Chondrocyte (in vitro differentiated cells): ENCODE results near the gene SLC10A4. TPM values are rescaled to one million over a fixed set of nuclear protein-coding genes. Genes with fewer than 3 reads are reported as not detected.

Source experiments
- DNase-seq: peaks from one replicate; pipeline ENCODE4 v3.0.0; 2021; ENCODE audit warnings: mixed read lengths, low spot score
- H3K27ac Mint-ChIP-seq: one replicate; pipeline ENCODE4 v1.8.0; 2021; ENCODE audit warnings: mild to moderate bottlenecking, moderate library complexity, mixed read lengths; ENCODE audit not compliant: unreplicated experiment
- H3K27me3 Mint-ChIP-seq: 2 replicates; pipeline ENCODE4 v1.8.0; 2021; ENCODE audit warnings: low read depth, mixed read lengths
- H3K36me3 Mint-ChIP-seq: 2 replicates; pipeline ENCODE4 v1.8.0; 2021; ENCODE audit warnings: low read depth, mixed read lengths
- H3K4me1 Mint-ChIP-seq: 2 replicates; pipeline ENCODE4 v1.8.0; 2021; ENCODE audit warnings: low read depth, mild to moderate bottlenecking, mixed read lengths
- H3K4me3 Mint-ChIP-seq: one replicate; pipeline ENCODE4 v1.8.0; 2021; ENCODE audit warnings: mild to moderate bottlenecking, moderate library complexity, mixed read lengths; ENCODE audit not compliant: unreplicated experiment
- H3K9me3 Mint-ChIP-seq: 2 replicates; pipeline ENCODE4 v1.8.0; 2021; ENCODE audit warnings: low read depth, mixed read lengths
- total RNA-seq: library from RNA; stranded (reverse); gene quantifications from 3 replicates; pipeline ENCODE4 v1.2.1, GENCODE V29; 2021
- TF ChIP-seq, protein P1 (sequence below): fragments of 200-600 bp; sonication (generic); IDR thresholded peaks from 2 replicates; pipeline ENCODE4 v1.5.0; 2021; ENCODE audit warnings: antibody characterized with exemption, mild to moderate bottlenecking, moderate library complexity

Gene SLC10A4
- total RNA-seq, 1 donor from 2014 or later, result not detected

DNA sequence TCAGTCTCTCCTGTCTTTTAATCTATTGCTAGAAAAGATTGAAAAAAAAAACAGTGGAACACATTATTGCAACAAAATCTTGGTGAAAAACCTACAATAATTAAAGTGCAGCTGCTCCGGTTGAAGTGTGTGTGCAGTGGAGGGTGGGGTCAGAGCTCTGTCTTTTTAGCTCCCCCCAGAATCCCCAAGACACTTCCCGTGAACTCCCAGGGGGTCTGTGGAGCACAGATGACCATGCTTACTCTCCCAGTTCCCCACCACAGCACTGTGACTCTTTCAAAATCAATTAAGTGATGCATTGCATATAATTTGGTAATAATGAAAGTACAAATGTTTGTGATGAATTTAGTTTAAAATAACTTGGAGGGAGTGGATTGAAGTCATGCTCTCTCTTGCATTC is 15.7 kb upstream of the SLC10A4 start:
- Mint-ChIP-seq H3K36me3 (no peaks in the 10 kb centered on the region), H3K27ac (no peak overlapping the region), H3K4me1 (peaks cover 16% of the 10 kb centered on the region), H3K27me3 (peaks cover 2% of the 10 kb centered on the region), H3K9me3 (peaks cover 7% of the 10 kb centered on the region), H3K4me3 (no peak overlapping the region)
- no peak for DNase-seq
- TF ChIP-seq, protein P1, sequence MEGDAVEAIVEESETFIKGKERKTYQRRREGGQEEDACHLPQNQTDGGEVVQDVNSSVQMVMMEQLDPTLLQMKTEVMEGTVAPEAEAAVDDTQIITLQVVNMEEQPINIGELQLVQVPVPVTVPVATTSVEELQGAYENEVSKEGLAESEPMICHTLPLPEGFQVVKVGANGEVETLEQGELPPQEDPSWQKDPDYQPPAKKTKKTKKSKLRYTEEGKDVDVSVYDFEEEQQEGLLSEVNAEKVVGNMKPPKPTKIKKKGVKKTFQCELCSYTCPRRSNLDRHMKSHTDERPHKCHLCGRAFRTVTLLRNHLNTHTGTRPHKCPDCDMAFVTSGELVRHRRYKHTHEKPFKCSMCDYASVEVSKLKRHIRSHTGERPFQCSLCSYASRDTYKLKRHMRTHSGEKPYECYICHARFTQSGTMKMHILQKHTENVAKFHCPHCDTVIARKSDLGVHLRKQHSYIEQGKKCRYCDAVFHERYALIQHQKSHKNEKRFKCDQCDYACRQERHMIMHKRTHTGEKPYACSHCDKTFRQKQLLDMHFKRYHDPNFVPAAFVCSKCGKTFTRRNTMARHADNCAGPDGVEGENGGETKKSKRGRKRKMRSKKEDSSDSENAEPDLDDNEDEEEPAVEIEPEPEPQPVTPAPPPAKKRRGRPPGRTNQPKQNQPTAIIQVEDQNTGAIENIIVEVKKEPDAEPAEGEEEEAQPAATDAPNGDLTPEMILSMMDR, result no peak

DNA sequence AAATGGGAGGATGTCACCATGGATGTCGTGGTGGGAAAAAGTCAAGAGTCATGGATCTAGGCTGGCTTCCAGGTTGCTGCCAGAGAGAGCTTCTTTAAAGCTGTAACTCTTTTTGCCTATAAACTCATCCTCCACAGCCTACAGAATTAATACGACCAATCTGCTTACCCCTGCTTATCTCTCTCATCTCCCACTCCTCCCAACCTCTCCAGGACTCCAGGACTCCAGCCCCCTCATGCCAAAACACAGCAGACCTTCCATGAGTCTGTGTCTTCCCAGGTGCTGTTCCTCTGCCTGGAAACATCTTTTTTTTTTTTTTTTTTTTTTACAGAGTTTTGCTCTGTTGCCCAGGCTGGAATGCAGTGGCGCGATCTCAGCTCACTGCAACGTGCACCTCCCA is 15.3 kb upstream of the SLC10A4 start:
- Mint-ChIP-seq H3K27ac (no peak overlapping the region), H3K27me3 (peaks cover 2% of the 10 kb centered on the region), H3K9me3 (peaks cover 7% of the 10 kb centered on the region), H3K4me1 (peaks cover 16% of the 10 kb centered on the region), H3K36me3 (no peaks in the 10 kb centered on the region), H3K4me3 (no peak overlapping the region)
- DNase-seq, result no peak
- TF ChIP-seq, protein P1, result no peak

DNA sequence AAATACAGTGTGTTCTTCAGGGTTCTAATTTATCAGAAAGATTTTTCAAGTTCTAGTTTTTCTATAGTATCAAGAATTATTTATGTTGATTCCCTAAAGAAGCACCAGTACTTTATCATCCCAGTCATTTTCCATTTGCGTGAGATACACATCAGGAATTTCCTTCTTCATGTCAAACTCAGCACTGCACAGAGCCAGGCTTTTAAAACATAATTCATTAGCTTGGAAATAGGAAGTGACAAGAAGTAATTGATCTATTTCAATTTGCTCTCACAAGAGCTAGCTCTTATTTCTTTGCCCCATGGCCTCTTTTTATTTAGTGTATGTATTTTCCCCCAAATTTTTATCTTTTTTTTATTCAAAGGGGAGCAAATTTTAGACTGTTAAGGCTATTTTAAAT is 13.0 kb upstream of the SLC10A4 start:
- no peak for DNase-seq
- Mint-ChIP-seq H3K4me3 (no peak overlapping the region), H3K4me1 (peaks cover 16% of the 10 kb centered on the region), H3K27ac (no peak overlapping the region), H3K27me3 (peaks cover 6% of the 10 kb centered on the region), H3K36me3 (peaks cover 2% of the 10 kb centered on the region), H3K9me3 (no peaks in the 10 kb centered on the region)
- TF ChIP-seq, protein P1, result no peak

DNA sequence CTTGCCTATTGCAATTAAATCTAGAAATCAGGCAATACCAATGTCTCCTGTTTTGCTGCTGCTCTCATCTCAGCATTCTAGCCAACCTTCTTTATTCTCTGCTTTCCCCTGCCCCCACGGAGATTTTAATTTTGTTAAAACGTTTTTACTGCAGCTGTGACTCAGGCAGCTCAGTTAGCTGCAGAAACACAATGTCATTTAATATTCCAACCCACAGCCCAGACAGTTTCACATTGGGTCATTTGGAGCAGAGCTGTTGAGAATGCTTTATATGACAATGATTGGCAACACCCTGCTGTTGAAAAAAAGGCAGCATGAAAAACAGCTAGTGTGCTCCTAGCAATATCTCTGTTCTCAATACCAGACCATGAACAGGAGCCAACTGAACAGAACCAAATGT is 12.6 kb upstream of the SLC10A4 start:
- no peaks in the 10 kb centered on the region for H3K9me3 Mint-ChIP-seq
- H3K27me3 Mint-ChIP-seq, result peaks cover 7% of the 10 kb centered on the region
- H3K36me3 Mint-ChIP-seq, result peaks cover 2% of the 10 kb centered on the region
- no peak overlapping the region for H3K27ac Mint-ChIP-seq
- H3K4me3 Mint-ChIP-seq, result no peak overlapping the region
- TF ChIP-seq, protein P1, result no peak
- H3K4me1 Mint-ChIP-seq, result peaks cover 16% of the 10 kb centered on the region
- DNase-seq, result no peak

DNA sequence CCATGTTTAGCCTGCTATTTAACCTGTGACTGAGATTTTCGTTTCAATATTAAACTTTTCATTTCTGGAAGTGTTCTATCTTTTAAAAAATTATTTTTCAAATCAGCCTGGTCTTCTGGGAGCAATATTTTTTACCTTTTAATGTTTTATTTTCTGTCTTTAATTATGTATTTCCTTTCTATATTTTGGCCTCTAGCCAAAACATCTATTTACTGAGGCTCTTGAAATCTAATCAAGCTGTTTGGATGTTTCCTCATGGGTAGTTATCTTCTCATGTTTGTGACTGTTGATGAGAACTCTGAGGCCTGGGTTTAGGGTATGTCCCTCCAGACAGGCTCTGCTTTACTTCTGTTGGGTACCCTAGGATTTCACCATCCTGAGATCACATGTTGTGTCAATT is 10.3 kb upstream of the SLC10A4 start:
- H3K36me3 Mint-ChIP-seq, result peaks cover 2% of the 10 kb centered on the region
- no peaks in the 10 kb centered on the region for H3K9me3 Mint-ChIP-seq

More for the DNA sequence above, 10.3 kb upstream of the SLC10A4 start:
- no peak for DNase-seq
- H3K4me3 Mint-ChIP-seq, result no peak overlapping the region
- peaks cover 11% of the 10 kb centered on the region for H3K4me1 Mint-ChIP-seq
- peaks cover 11% of the 10 kb centered on the region for H3K27me3 Mint-ChIP-seq
- no peak overlapping the region for H3K27ac Mint-ChIP-seq
- TF ChIP-seq, protein P1, result no peak
